Fibroblast of mammary gland (primary cell): ENCODE data around the gene LMNB1.

Experiments used
- DNase-seq: peaks from one replicate; pipeline ENCODE4 v3.0.0-alpha.2; 2010; ENCODE audit warnings: low read depth
- H3K4me3 ChIP-seq: 2 replicates; pipeline ENCODE4 v1.5.1; 2011; ENCODE audit warnings: low read depth, mild to moderate bottlenecking, low read length, moderate library complexity; ENCODE audit not compliant: control insufficient read depth
- CTCF ChIP-seq: conservative IDR thresholded peaks from 2 replicates; pipeline ENCODE4 v1.5.1; 2011; ENCODE audit warnings: low read depth, low read length, inconsistent platforms; ENCODE audit not compliant: control insufficient read depth, insufficient read depth

LMNB1 gene

GRCh38 chr5:126868338-126869004 is 91.5 kb downstream of the LMNB1 start:
- no peak for TF ChIP-seq CTCF

DNA sequence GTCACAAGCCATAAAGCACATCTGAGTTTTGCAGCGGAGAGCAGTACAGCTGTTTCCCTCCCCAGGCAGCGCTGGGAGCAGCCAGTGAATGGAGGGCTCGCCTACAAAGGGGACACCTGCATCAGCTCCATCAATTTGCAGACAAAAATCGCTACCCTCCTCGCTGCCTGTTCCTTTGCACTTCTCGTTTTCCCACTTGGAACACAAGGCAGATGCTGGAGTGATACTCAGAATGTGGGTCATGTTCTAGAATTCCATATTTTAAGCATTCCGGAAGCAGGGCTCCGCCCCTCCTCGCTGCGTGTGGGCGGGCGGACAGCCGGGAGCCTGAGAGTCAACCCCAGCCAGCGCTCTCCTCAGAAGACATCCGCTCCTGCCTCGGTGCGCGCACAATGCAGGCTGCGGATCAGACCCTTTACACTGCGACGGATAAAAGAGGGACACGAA is 92.1 kb downstream of the LMNB1 start:
- no peak for TF ChIP-seq CTCF
- H3K4me3 ChIP-seq, result no peak overlapping the region
- no peak for DNase-seq

More at GRCh38 chr5:126868338-126869004, 91.5 kb downstream of the LMNB1 start:
- no peak for DNase-seq
- H3K4me3 ChIP-seq, result no peak overlapping the region

DNA sequence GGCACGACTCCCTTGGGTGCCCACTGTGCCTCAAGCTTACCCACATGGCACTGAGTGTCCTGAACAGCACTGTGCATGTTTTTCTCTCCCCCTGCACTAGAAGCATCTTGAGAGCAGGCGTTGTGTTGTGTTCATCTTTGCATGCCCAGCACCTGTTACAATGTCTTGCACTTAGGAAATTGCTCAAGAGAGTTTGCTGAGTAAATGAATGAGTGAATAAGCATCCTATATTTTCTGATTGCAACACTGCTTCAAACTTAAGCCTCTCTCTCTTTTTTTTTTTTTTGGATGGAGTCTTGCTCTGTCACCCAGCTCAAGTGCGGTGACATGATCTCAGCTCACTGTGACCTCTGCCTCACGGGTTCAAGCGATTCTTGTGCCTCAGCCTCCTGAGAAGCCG is 94.5 kb downstream of the LMNB1 start:
- DNase-seq, result peak; percentile 50
- TF ChIP-seq CTCF, result no peak
- H3K4me3 ChIP-seq, result no peak overlapping the region

GRCh38 chr5:126872561-126873354 is 95.8 kb downstream of the LMNB1 start:
- DNase-seq, result no peak
- TF ChIP-seq CTCF, result no peak
- H3K4me3 ChIP-seq, result no peak overlapping the region

DNA sequence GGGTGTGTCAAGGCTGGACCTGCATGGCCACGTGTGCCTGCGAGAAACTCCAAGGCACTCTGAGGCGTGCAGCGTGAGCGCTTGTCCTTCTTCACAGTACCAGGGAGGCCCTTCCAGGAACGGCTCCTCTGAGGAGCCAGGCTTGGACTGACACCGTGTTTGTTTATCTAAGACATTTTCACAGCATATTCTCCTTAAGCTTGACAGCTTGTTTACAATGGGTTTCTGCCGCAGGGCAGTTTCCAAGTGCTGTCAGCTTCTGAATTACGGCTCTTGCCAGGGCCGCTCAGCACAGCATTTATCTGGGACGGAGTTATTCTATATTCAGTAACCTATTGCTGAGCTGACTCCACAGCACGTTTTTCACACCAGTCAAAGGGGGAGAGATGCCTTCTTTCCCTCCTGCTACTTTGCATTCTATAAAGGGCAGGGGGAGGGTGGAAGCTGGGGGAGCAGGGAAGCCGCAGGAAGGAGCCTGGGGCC is 98.4 kb downstream of the LMNB1 start:
- no peak overlapping the region for H3K4me3 ChIP-seq
- DNase-seq, result no peak
- TF ChIP-seq CTCF, result no peak

GRCh38 chr5:126877602-126878001 is 100.7 kb downstream of the LMNB1 start:
- no peak for TF ChIP-seq CTCF
- no peak for DNase-seq
- H3K4me3 ChIP-seq, result no peak overlapping the region
